NB4 (cell line): Measurements from ENCODE around the gene KDF1.

Source experiments
- POLR2A ChIP-seq: IDR thresholded peaks from 2 replicates; pipeline ENCODE4 v1.6.1; 2011; ENCODE audit warnings: mild to moderate bottlenecking; ENCODE audit not compliant: insufficient read length; ENCODE audit errors: extremely low read depth
- TF ChIP-seq, protein P1 (sequence below): IDR thresholded peaks from one replicate; pipeline ENCODE4 v1.5.1; 2012; ENCODE audit warnings: low read depth, low read length

- TF ChIP-seq, protein P1, sequence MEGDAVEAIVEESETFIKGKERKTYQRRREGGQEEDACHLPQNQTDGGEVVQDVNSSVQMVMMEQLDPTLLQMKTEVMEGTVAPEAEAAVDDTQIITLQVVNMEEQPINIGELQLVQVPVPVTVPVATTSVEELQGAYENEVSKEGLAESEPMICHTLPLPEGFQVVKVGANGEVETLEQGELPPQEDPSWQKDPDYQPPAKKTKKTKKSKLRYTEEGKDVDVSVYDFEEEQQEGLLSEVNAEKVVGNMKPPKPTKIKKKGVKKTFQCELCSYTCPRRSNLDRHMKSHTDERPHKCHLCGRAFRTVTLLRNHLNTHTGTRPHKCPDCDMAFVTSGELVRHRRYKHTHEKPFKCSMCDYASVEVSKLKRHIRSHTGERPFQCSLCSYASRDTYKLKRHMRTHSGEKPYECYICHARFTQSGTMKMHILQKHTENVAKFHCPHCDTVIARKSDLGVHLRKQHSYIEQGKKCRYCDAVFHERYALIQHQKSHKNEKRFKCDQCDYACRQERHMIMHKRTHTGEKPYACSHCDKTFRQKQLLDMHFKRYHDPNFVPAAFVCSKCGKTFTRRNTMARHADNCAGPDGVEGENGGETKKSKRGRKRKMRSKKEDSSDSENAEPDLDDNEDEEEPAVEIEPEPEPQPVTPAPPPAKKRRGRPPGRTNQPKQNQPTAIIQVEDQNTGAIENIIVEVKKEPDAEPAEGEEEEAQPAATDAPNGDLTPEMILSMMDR: no peak
- TF ChIP-seq POLR2A: no peak
These were observed 14.0 kb downstream of the KDF1 start for GRCh38 chr1:26946270-26946669.
